HepG2 (cell line): Measurements from ENCODE around the gene PTGES. TPM values are rescaled to one million over a fixed set of nuclear protein-coding genes. Genes with fewer than 3 reads are reported as not detected.

Experiments
- ATAC-seq: fragments of 200-7000 bp; cut with Tn5 transposase; 3 replicates; pipeline ENCODE4 v1.9.1; 2020; ENCODE audit warnings: mild to moderate bottlenecking, moderate library complexity
- BruUV-seq: library from RNA; stranded (reverse); fragments of 400-500 nt; replicated peaks from 2 replicates; lab custom pipeline; 2021; lab: Mats Ljungman, UMichigan
- CTCF ChIA-PET: fragments of 300-600 bp; formaldehyde crosslinking; extraction: SDS; loops from one replicate; lab custom pipeline; 2021; ENCODE audit warnings: low total read pairs, inconsistent platforms, low intra/inter-chr PET ratio; lab: Yijun Ruan, JAX
- POLR2A ChIA-PET: fragments of 350-600 bp; sonication (Branson Sonifier 250); formaldehyde crosslinking; loops from one replicate; lab custom pipeline; 2020; ENCODE audit warnings: antibody characterized with exemption, inconsistent platforms; lab: Yijun Ruan, JAX
- DNase-seq: peaks from one replicate; pipeline ENCODE4 v3.0.0-alpha.2; 2015; ENCODE audit warnings: low spot score
- FAIRE-seq: peaks from 3 replicates; lab custom pipeline; 2011; peaks lifted over from hg19 to GRCh38; lab: Jason Lieb, UNC
- H2AFZ ChIP-seq: one replicate; pipeline ENCODE4 v1.6.1; 2011; ENCODE audit warnings: low read length, inconsistent platforms
- H3K27ac ChIP-seq: fragments of 300-600 bp; 3 replicates; pipeline ENCODE4 v1.8.0; 2011; ENCODE audit warnings: mixed run types, mild to moderate bottlenecking, mixed read lengths, low read length, inconsistent platforms; ENCODE audit not compliant: insufficient read depth; ENCODE audit errors: extremely low read length
- H3K27me3 ChIP-seq, 2 experiments: fragments of 200-600 bp in 1 of 2; 2 replicates in 1 of 2; 3 replicates in 1 of 2; pipeline versions ENCODE4 v1.6.0 to v1.8.0; 2011; ENCODE audit warnings: low read length in 2 of 2, mild to moderate bottlenecking in 2 of 2, moderate library complexity in 2 of 2, inconsistent platforms in 1 of 2; ENCODE audit not compliant: insufficient read depth in 2 of 2, control insufficient read depth in 1 of 2
- H3K36me3 ChIP-seq, 2 experiments: fragments of 200-600 bp in 1 of 2; replicated peaks in 1 of 2; 2 replicates in 1 of 2; 3 replicates in 1 of 2; pipeline versions ENCODE4 v1.5.1 to v1.8.0; 2011; ENCODE audit warnings: low read length in 2 of 2, inconsistent platforms in 1 of 2; ENCODE audit not compliant: insufficient read depth in 2 of 2, control insufficient read depth in 1 of 2
- H3K4me1 ChIP-seq: 2 replicates; pipeline ENCODE4 v1.5.1; 2012; ENCODE audit warnings: low read length, inconsistent platforms; ENCODE audit not compliant: insufficient read depth
- H3K4me2 ChIP-seq: 2 replicates; pipeline ENCODE4 v1.6.0; 2011; ENCODE audit warnings: low read depth, low read length, inconsistent platforms
- H3K4me3 ChIP-seq, 3 experiments: fragments of 200-600 bp in 1 of 3; sonication (generic), shearing (Covaris generic) in 1 of 3; replicated peaks in 1 of 3; 2 replicates each; pipeline ENCODE4 v1.5.1; 2011 to 2016; ENCODE audit warnings: low read length in 3 of 3, inconsistent platforms in 2 of 3, low read depth in 2 of 3, mild to moderate bottlenecking in 2 of 3, control low read depth in 1 of 3, mixed read lengths in 1 of 3; ENCODE audit not compliant: insufficient read depth in 1 of 3
- H3K79me2 ChIP-seq: one replicate; pipeline ENCODE4 v1.6.1; 2011; ENCODE audit warnings: low read length, inconsistent platforms; ENCODE audit not compliant: insufficient read depth
- H3K9ac ChIP-seq: 2 replicates; pipeline ENCODE4 v1.6.0; 2011; ENCODE audit warnings: mild to moderate bottlenecking, low read depth, low read length, inconsistent platforms; ENCODE audit not compliant: insufficient read depth
- H3K9me3 ChIP-seq: 2 replicates; pipeline ENCODE4 v1.5.1; 2012; ENCODE audit warnings: mild to moderate bottlenecking, low read length
- H4K20me1 ChIP-seq: 2 replicates; pipeline ENCODE4 v1.6.0; 2011; ENCODE audit warnings: inconsistent platforms, mild to moderate bottlenecking, low read length, moderate library complexity; ENCODE audit not compliant: insufficient read depth
- EP300 ChIP-seq, 3 experiments: sonication (generic) in 1 of 3; formaldehyde crosslinking in 1 of 3; IDR thresholded peaks; 2 replicates each; pipeline versions ENCODE4 v1.5.1 to v1.6.1; 2011 to 2020; ENCODE audit warnings: low read depth in 2 of 3, low read length in 2 of 3, borderline replicate concordance in 1 of 3, improper control_type of control experiment in 1 of 3, mild to moderate bottlenecking in 1 of 3, missing genetic modification reagents in 1 of 3, moderate library complexity in 1 of 3
- FOXO4 ChIP-seq: sonication (generic); formaldehyde crosslinking; conservative IDR thresholded peaks from 2 replicates; pipeline ENCODE4 v1.8.1; 2023; ENCODE audit warnings: missing genetic modification reagents
- HMG20A ChIP-seq: IDR thresholded peaks from 2 replicates; pipeline ENCODE4 v1.6.1; 2016; ENCODE audit warnings: borderline replicate concordance
- IRF1 ChIP-seq: sonication (generic); formaldehyde crosslinking; IDR thresholded peaks from 2 replicates; pipeline ENCODE4 v1.4.0; 2020; ENCODE audit warnings: low read depth, mild to moderate bottlenecking, missing genetic modification reagents
- PHB2 ChIP-seq: fragments of 450-650 bp; IDR thresholded peaks from 2 replicates; pipeline ENCODE4 v1.6.1; 2018; ENCODE audit not compliant: partially characterized antibody
- RBM39 ChIP-seq: fragments of 200-400 bp; formaldehyde crosslinking; IDR thresholded peaks from one replicate; pipeline ENCODE4 v1.6.1; 2018; ENCODE audit warnings: antibody characterized with exemption, mild to moderate bottlenecking, low read depth, low read length; ENCODE audit not compliant: poor library complexity, severe bottlenecking
- ZNF20 ChIP-seq: sonication (generic); formaldehyde crosslinking; IDR thresholded peaks from 2 replicates; pipeline ENCODE4 v1.4.0; 2020; ENCODE audit warnings: mild to moderate bottlenecking, moderate library complexity, missing genetic modification reagents
- ZUFSP ChIP-seq: sonication (generic); formaldehyde crosslinking; IDR thresholded peaks from 2 replicates; pipeline ENCODE4 v1.9.0; 2021; ENCODE audit warnings: missing genetic modification reagents, mild to moderate bottlenecking, borderline replicate concordance
- WGBS: methylation state at CpG from one replicate; pipeline ENCODE4 v1.1.6; 2017; ENCODE audit warnings: low lambda C conversion rate; 5-methylcytosine and 5-hydroxymethylcytosine counted together
- in situ Hi-C: cut with HindIII; loops from 2 replicates; pipeline ENCODE4 v1.10.0; 2017; ENCODE audit warnings: low pct_unique_long_range_greater_than_20kb; ENCODE audit not compliant: extremely low pct_ligation_motif_present
- intact Hi-C: fragments of 100-400 bp; cut with micrococcal nuclease; formaldehyde crosslinking; loops from one replicate; pipeline ENCODE4 v1.10.0; 2022; ENCODE audit not compliant: unreplicated experiment
- polyA plus RNA-seq, 8 experiments: library from polyadenylated mRNA; depleted of rRNA in 3 of 8; stranded (reverse) in 7 of 8; unstranded in 1 of 8; fragments of >200 nt; fragmentation: Illumina TruSeq in 4 of 8; extraction: Trizol in 4 of 8; gene quantifications; 2 replicates each; pipeline versions ENCODE4 v1.2.1 to v1.2.3, GENCODE V29; 2011 to 2016; ENCODE audit warnings: low read depth in 4 of 8, missing spikeins in 1 of 8, mixed read lengths in 1 of 8; ENCODE audit not compliant: insufficient read depth in 1 of 8
- total RNA-seq, 5 experiments: library from RNA; depleted of rRNA; stranded (reverse); fragments of >200 nt; fragmentation: Illumina TruSeq; extraction: Trizol; gene quantifications; 2 replicates each; pipeline ENCODE4 v1.2.3, GENCODE V29; 2016; ENCODE audit warnings: low read depth in 1 of 5
- TF ChIP-seq, protein P1 (sequence below): sonication (generic); formaldehyde crosslinking; IDR thresholded peaks from 2 replicates; pipeline ENCODE4; 2020; ENCODE audit warnings: missing genetic modification reagents, mild to moderate bottlenecking, borderline replicate concordance

The PTGES gene
- total and polyA plus RNA-seq, 2 of the 13 experiments (the other 11 are each of a cell fraction or from before 2014, with no cell fraction given) = 0.07 TPM; not detected in 1

- TF ChIP-seq, protein P1, sequence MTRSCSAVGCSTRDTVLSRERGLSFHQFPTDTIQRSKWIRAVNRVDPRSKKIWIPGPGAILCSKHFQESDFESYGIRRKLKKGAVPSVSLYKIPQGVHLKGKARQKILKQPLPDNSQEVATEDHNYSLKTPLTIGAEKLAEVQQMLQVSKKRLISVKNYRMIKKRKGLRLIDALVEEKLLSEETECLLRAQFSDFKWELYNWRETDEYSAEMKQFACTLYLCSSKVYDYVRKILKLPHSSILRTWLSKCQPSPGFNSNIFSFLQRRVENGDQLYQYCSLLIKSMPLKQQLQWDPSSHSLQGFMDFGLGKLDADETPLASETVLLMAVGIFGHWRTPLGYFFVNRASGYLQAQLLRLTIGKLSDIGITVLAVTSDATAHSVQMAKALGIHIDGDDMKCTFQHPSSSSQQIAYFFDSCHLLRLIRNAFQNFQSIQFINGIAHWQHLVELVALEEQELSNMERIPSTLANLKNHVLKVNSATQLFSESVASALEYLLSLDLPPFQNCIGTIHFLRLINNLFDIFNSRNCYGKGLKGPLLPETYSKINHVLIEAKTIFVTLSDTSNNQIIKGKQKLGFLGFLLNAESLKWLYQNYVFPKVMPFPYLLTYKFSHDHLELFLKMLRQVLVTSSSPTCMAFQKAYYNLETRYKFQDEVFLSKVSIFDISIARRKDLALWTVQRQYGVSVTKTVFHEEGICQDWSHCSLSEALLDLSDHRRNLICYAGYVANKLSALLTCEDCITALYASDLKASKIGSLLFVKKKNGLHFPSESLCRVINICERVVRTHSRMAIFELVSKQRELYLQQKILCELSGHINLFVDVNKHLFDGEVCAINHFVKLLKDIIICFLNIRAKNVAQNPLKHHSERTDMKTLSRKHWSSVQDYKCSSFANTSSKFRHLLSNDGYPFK (CRISPR knock-in tag) = no peak
- no peak for TF ChIP-seq RBM39
- TF ChIP-seq ZUFSP (CRISPR knock-in tag) = no peak
- TF ChIP-seq HMG20A (CRISPR knock-in tag) = no peak
- no peak for TF ChIP-seq PHB2
- TF ChIP-seq EP300 (IDR thresholded peaks at IDR 0.05; ENCODE audit: low read depth in 2 of 2, low read length in 2 of 2) = no peak
- no peak for TF ChIP-seq EP300 (CRISPR knock-in tag; IDR thresholded peaks at IDR 0.05; ENCODE audit: borderline replicate concordance)
- TF ChIP-seq IRF1 (CRISPR knock-in tag) = no peak
- TF ChIP-seq ZNF20 (CRISPR knock-in tag) = no peak
- no peak for TF ChIP-seq FOXO4 (CRISPR knock-in tag)
- TF ChIP-seq, all 625 proteins: peak for 0
- H3K4me2 ChIP-seq = no peak overlapping the region
- CTCF ChIA-PET = no interaction called here
- H3K27ac ChIP-seq = no peak overlapping the region
- in situ Hi-C loops = no loop called here
- no peak overlapping the region for H2AFZ ChIP-seq
- peaks cover 4 to 71% of the 10 kb centered on the region in 2 experiments; a peak in 4 of 5 replicates for H3K27me3 ChIP-seq
- 40% methylated on average over 4 of the region's 5 CpGs for WGBS
- H3K9me3 ChIP-seq = no peaks in the 10 kb centered on the region
- no peak for DNase-seq
- no peaks in the 10 kb centered on the region for H4K20me1 ChIP-seq
- ATAC-seq = no peak
- no peak for FAIRE-seq
- H3K79me2 ChIP-seq = no peaks in the 10 kb centered on the region
- POLR2A ChIA-PET = no interaction called here
- no peaks in the 10 kb centered on the region for H3K36me3 ChIP-seq
- no peak overlapping the region for H3K9ac ChIP-seq
- peaks cover 17% of the 10 kb centered on the region for H3K4me1 ChIP-seq
- intact Hi-C loops = no loop called here
- no peak overlapping the region for H3K4me3 ChIP-seq
- BruUV-seq = no TSS peak
These were observed 4.6 kb downstream of the PTGES start for GRCh38 chr9:129748249-129748648.
